ENCODE measurements around the gene FER.

GRCh38 chr5:109126481-109126880 lies 378.8 kb downstream of the FER start:
- no peak for TF ChIP-seq CTCF (IDR thresholded peaks at IDR 0.05; ENCODE audit: low read depth, low read length, poor library complexity, severe bottlenecking)
- no peak for TF ChIP-seq EZH2phosphoT487 (IDR thresholded peaks at IDR 0.05; ENCODE audit: borderline replicate concordance, low read length)
